ENCODE data around the gene ZNF446. TPM values are rescaled to one million over a fixed set of nuclear protein-coding genes. Genes with fewer than 3 reads are reported as not detected.

Gene ZNF446
- total and polyA plus RNA-seq, 9 of the 15 experiments (the other 6 are each of a cell fraction or from before 2014, with no cell fraction given), result 0.07 to 4.8 (median 1.2) TPM

DNA sequence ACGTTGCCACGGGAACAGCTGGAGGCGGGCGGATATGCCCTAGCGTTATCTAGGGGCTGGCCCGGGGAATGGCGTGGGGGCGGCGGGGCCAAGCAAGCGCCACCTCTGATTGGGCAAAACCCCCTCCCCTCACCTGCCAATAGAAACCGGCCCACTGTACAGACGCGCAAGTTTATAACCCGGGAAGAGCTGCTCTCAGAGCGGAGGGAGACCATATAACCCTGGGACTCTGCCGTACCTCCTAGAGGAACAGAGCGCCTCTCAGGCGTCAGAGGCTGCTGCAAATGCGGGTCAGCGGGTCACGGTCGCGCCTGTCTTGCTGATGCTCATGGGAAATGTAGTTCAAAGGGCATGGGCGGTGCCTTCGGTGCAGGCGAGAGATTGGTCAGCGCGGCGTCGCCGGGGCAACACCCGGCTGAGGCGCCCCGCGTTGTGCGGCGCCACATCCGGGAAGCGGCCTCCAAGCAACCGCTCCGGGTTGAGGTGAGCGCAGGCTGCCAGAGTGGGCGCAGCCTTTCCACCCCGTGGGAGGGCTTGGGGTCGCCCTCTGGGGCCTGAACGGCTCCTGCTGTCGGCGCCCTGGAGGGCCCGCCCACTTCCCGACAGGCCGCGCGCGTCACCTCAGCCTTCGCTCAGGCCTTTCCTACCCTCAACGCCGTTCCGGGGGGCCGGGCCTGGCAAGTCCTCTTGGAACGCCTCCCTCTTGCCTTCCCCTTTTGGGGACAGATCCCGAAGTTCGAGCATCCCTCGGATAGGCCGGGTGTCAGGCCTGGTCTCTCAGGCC lies at the start of gene ZNF446 (continued):
- TF ChIP-seq, protein P1, sequence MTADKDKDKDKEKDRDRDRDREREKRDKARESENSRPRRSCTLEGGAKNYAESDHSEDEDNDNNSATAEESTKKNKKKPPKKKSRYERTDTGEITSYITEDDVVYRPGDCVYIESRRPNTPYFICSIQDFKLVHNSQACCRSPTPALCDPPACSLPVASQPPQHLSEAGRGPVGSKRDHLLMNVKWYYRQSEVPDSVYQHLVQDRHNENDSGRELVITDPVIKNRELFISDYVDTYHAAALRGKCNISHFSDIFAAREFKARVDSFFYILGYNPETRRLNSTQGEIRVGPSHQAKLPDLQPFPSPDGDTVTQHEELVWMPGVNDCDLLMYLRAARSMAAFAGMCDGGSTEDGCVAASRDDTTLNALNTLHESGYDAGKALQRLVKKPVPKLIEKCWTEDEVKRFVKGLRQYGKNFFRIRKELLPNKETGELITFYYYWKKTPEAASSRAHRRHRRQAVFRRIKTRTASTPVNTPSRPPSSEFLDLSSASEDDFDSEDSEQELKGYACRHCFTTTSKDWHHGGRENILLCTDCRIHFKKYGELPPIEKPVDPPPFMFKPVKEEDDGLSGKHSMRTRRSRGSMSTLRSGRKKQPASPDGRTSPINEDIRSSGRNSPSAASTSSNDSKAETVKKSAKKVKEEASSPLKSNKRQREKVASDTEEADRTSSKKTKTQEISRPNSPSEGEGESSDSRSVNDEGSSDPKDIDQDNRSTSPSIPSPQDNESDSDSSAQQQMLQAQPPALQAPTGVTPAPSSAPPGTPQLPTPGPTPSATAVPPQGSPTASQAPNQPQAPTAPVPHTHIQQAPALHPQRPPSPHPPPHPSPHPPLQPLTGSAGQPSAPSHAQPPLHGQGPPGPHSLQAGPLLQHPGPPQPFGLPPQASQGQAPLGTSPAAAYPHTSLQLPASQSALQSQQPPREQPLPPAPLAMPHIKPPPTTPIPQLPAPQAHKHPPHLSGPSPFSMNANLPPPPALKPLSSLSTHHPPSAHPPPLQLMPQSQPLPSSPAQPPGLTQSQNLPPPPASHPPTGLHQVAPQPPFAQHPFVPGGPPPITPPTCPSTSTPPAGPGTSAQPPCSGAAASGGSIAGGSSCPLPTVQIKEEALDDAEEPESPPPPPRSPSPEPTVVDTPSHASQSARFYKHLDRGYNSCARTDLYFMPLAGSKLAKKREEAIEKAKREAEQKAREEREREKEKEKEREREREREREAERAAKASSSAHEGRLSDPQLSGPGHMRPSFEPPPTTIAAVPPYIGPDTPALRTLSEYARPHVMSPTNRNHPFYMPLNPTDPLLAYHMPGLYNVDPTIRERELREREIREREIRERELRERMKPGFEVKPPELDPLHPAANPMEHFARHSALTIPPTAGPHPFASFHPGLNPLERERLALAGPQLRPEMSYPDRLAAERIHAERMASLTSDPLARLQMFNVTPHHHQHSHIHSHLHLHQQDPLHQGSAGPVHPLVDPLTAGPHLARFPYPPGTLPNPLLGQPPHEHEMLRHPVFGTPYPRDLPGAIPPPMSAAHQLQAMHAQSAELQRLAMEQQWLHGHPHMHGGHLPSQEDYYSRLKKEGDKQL (CRISPR knock-in tag; IDR thresholded peaks at IDR 0.05; ENCODE audit: borderline replicate concordance), result no peak
- TF ChIP-seq USF1 (CRISPR knock-in tag; IDR thresholded peaks at IDR 0.05) (peak; percentile 65; the same call in 1 of the 2 replicates), C11orf30 (IDR thresholded peaks at IDR 0.05; ENCODE audit: low read depth) (peak; percentile 66), ESRRB (CRISPR knock-in tag; IDR thresholded peaks at IDR 0.05; ENCODE audit: borderline replicate concordance) (no peak), ETV6 (IDR thresholded peaks at IDR 0.05; ENCODE audit: borderline replicate concordance in 1 of 2, low read depth in 2 of 2, low read length in 1 of 2) (0 out of 4 replicates have a peak, but pooled peaks of 1 of the 2 experiments have one; percentile 0), ETV6 (CRISPR knock-in tag; IDR thresholded peaks at IDR 0.05; ENCODE audit: borderline replicate concordance) (no peak), ZNF175 (CRISPR knock-in tag; IDR thresholded peaks at IDR 0.05; ENCODE audit: low read depth) (no peak), SMARCA5 (IDR thresholded peaks at IDR 0.05) (no peak), ZNF280A (IDR thresholded peaks at IDR 0.05; ENCODE audit: low read depth, partially characterized antibody) (no peak), FOXA3 (CRISPR knock-in tag; conservative IDR thresholded peaks at IDR 0.05 in 1 of 2, IDR thresholded peaks at IDR 0.05 in 1 of 2) (no peak), RHOXF2B (CRISPR knock-in tag; conservative IDR thresholded peaks at IDR 0.05) (no peak), BACH1 (tag; IDR thresholded peaks at IDR 0.05) (no peak), XRCC3 (IDR thresholded peaks at IDR 0.05) (no peak), RBM34 (IDR thresholded peaks at IDR 0.05; ENCODE audit: borderline replicate concordance, insufficient read depth, low read length) (no peak), RBM22 (IDR thresholded peaks at IDR 0.05; ENCODE audit: low read depth, low read length, poor library complexity, severe bottlenecking) (peak; percentile 92), ETV1 (tag; conservative IDR thresholded peaks at IDR 0.05; ENCODE audit: low read depth) (peak; percentile 67), MTA1 (IDR thresholded peaks at IDR 0.05; ENCODE audit: borderline replicate concordance) (peak; percentile 91)
- TF ChIP-seq, protein P2, sequence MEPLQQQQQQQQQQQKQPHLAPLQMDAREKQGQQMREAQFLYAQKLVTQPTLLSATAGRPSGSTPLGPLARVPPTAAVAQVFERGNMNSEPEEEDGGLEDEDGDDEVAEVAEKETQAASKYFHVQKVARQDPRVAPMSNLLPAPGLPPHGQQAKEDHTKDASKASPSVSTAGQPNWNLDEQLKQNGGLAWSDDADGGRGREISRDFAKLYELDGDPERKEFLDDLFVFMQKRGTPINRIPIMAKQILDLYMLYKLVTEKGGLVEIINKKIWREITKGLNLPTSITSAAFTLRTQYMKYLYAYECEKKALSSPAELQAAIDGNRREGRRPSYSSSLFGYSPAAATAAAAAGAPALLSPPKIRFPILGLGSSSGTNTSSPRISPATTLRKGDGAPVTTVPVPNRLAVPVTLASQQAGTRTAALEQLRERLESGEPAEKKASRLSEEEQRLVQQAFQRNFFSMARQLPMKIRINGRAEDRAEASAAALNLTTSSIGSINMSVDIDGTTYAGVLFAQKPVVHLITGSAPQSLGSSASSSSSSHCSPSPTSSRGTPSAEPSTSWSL (CRISPR knock-in tag; IDR thresholded peaks at IDR 0.05; ENCODE audit: borderline replicate concordance), result no peak
